HEK293T (cell line): ENCODE results near the gene TAS2R5.
"Not testable (repeated sequence)": the region's sequence is repeated elsewhere in the genome, so short reads cannot be mapped to it uniquely, and the experiment has no call there.

Experiments
- CTCF ChIA-PET: fragments of 350-600 bp; formaldehyde crosslinking; extraction: SDS; loops from one replicate; lab custom pipeline; 2021; ENCODE audit warnings: antibody characterized with exemption, inconsistent platforms; lab: Yijun Ruan, JAX
- POLR2A ChIA-PET: fragments of 350-600 bp; formaldehyde crosslinking; extraction: SDS; loops from one replicate; lab custom pipeline; 2020; ENCODE audit warnings: antibody characterized with exemption, inconsistent platforms; lab: Yijun Ruan, JAX
- DNase-seq: peaks from one replicate; pipeline ENCODE4 v3.0.0; 2012; ENCODE audit warnings: mixed read lengths; ENCODE audit errors: extremely low spot score
- ARNT ChIP-seq: fragments of 450-650 bp; IDR thresholded peaks from 2 replicates; pipeline ENCODE4 v1.6.1; 2017; ENCODE audit warnings: mild to moderate bottlenecking
- BHLHE40 ChIP-seq: fragments of 450-650 bp; IDR thresholded peaks from 2 replicates; pipeline ENCODE4 v1.6.1; 2016; ENCODE audit warnings: mild to moderate bottlenecking, moderate library complexity, borderline replicate concordance
- CTBP1 ChIP-seq: fragments of 450-650 bp; IDR thresholded peaks from 2 replicates; pipeline ENCODE4 v1.6.1; 2016; ENCODE audit warnings: borderline replicate concordance
- ELF4 ChIP-seq: fragments of 450-650 bp; IDR thresholded peaks from 2 replicates; pipeline ENCODE4 v1.6.1; 2017; ENCODE audit warnings: antibody characterized with exemption
- FOXA1 ChIP-seq: fragments of 450-650 bp; IDR thresholded peaks from 2 replicates; pipeline ENCODE4 v1.6.1; 2016; ENCODE audit warnings: mild to moderate bottlenecking
- FOXK2 ChIP-seq: fragments of 450-650 bp; IDR thresholded peaks from 2 replicates; pipeline ENCODE4 v1.6.1; 2016; ENCODE audit warnings: mild to moderate bottlenecking
- FOXM1 ChIP-seq: fragments of 450-650 bp; IDR thresholded peaks from 2 replicates; pipeline ENCODE4 v1.6.1; 2017; ENCODE audit warnings: mild to moderate bottlenecking, borderline replicate concordance
- HDGF ChIP-seq: fragments of 450-650 bp; IDR thresholded peaks from 2 replicates; pipeline ENCODE4 v1.6.1; 2017; ENCODE audit warnings: antibody characterized with exemption, borderline replicate concordance
- L3MBTL2 ChIP-seq: fragments of 450-650 bp; conservative IDR thresholded peaks from 2 replicates; pipeline ENCODE4 v1.6.1; 2016; ENCODE audit warnings: mild to moderate bottlenecking
- LEF1 ChIP-seq: fragments of 450-650 bp; IDR thresholded peaks from 2 replicates; pipeline ENCODE4 v1.6.1; 2017; ENCODE audit warnings: mild to moderate bottlenecking, borderline replicate concordance
- NFRKB ChIP-seq: fragments of 450-650 bp; IDR thresholded peaks from 2 replicates; pipeline ENCODE4 v1.6.1; 2016; ENCODE audit warnings: mild to moderate bottlenecking, moderate library complexity
- SP1 ChIP-seq: fragments of 450-650 bp; IDR thresholded peaks from 2 replicates; pipeline ENCODE4 v1.6.1; 2017
- SUZ12 ChIP-seq: fragments of 450-650 bp; IDR thresholded peaks from 2 replicates; pipeline ENCODE4 v1.6.1; 2016; ENCODE audit warnings: mild to moderate bottlenecking
- TARDBP ChIP-seq: fragments of 450-650 bp; IDR thresholded peaks from 2 replicates; pipeline ENCODE4 v1.6.1; 2016
- ZNF384 ChIP-seq: fragments of 450-650 bp; IDR thresholded peaks from 2 replicates; pipeline ENCODE4 v1.6.1; 2016
- TF ChIP-seq, protein P1 (sequence below): fragments of 450-650 bp; IDR thresholded peaks from 2 replicates; pipeline ENCODE4 v1.6.1; 2016

Gene TAS2R5, protein sequence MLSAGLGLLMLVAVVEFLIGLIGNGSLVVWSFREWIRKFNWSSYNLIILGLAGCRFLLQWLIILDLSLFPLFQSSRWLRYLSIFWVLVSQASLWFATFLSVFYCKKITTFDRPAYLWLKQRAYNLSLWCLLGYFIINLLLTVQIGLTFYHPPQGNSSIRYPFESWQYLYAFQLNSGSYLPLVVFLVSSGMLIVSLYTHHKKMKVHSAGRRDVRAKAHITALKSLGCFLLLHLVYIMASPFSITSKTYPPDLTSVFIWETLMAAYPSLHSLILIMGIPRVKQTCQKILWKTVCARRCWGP

GRCh38 chr7:141789917-141790316 lies at the start of gene TAS2R5:
Gene TAS2R5, plus strand, starts transcription at chr7:141790217. Its CDS starts 145 bp downstream, at chr7:141790362.
- ChIA-PET CTCF (no interaction called here), POLR2A (no interaction called here)
- TF ChIP-seq SUZ12, result no peak
- no peak for TF ChIP-seq ZNF384
- TF ChIP-seq HDGF, result no peak
- no peak for TF ChIP-seq CTBP1
- no peak for TF ChIP-seq FOXA1
- TF ChIP-seq L3MBTL2, result no peak
- no peak for TF ChIP-seq BHLHE40
- TF ChIP-seq NFRKB, result no peak
- TF ChIP-seq, protein P1, sequence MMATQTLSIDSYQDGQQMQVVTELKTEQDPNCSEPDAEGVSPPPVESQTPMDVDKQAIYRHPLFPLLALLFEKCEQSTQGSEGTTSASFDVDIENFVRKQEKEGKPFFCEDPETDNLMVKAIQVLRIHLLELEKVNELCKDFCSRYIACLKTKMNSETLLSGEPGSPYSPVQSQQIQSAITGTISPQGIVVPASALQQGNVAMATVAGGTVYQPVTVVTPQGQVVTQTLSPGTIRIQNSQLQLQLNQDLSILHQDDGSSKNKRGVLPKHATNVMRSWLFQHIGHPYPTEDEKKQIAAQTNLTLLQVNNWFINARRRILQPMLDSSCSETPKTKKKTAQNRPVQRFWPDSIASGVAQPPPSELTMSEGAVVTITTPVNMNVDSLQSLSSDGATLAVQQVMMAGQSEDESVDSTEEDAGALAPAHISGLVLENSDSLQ, result no peak
- no peak for TF ChIP-seq TARDBP
- TF ChIP-seq ELF4, result no peak
- no peak for TF ChIP-seq ARNT
- TF ChIP-seq LEF1, result no peak
- TF ChIP-seq FOXM1, result no peak
- no peak for TF ChIP-seq SP1
- TF ChIP-seq FOXK2, result no peak
- no peak for DNase-seq

GRCh38 chr7:141742229-141742628 lies 47.8 kb upstream of the TAS2R5 start:
- ChIA-PET POLR2A (no interaction called here), CTCF (interaction anchor here (0.6 kb wide), 1 partner anchor 685 kb away, joined by 4 read pairs; no protein-coding TSS in a partner anchor)
- no peak for DNase-seq
- TF ChIP-seq FOXM1 (no peak), SUZ12 (no peak), L3MBTL2 (no peak), SP1 (no peak), LEF1 (no peak), ARNT (no peak)

GRCh38 chr7:141744131-141744530 lies 45.9 kb upstream of the TAS2R5 start:
- TF ChIP-seq ZNF384, result no peak
- no peak for TF ChIP-seq FOXK2
- no peak for TF ChIP-seq LEF1
- TF ChIP-seq, protein P1, result no peak
- TF ChIP-seq CTBP1, result no peak
- TF ChIP-seq SP1, result no peak
- TF ChIP-seq FOXA1, result no peak
- no peak for TF ChIP-seq L3MBTL2
- TF ChIP-seq FOXM1, result no peak
- TF ChIP-seq SUZ12, result no peak
- TF ChIP-seq HDGF, result no peak
- TF ChIP-seq TARDBP, result no peak
- TF ChIP-seq ARNT, result no peak
- TF ChIP-seq NFRKB, result no peak
- TF ChIP-seq BHLHE40, result no peak
- TF ChIP-seq ELF4, result no peak
- ChIA-PET POLR2A (no interaction called here), CTCF (no interaction called here)
- DNase-seq, result no peak

- POLR2A ChIA-PET, result no interaction called here
- CTCF ChIA-PET, result no interaction called here
- TF ChIP-seq ZNF384 (no peak), TARDBP (no peak), LEF1 (no peak), SUZ12 (no peak), ARNT (no peak), NFRKB (no peak), FOXK2 (no peak), BHLHE40 (no peak), FOXM1 (no peak), HDGF (no peak), CTBP1 (no peak), L3MBTL2 (no peak), SP1 (no peak), ELF4 (no peak), FOXA1 (no peak)
- TF ChIP-seq, protein P1, result no peak
- no peak for DNase-seq
These were observed 41.6 kb upstream of the TAS2R5 start for GRCh38 chr7:141748396-141748795.

GRCh38 chr7:141751904-141752303 lies 38.1 kb upstream of the TAS2R5 start:
- POLR2A ChIA-PET, DNase-seq, CTCF ChIA-PET: not testable (repeated sequence)

GRCh38 chr7:141752634-141753033 lies 37.4 kb upstream of the TAS2R5 start:
- DNase-seq, result peak; percentile 27
- ChIA-PET POLR2A (no interaction called here), CTCF (no interaction called here)
- TF ChIP-seq BHLHE40, result no peak
- no peak for TF ChIP-seq NFRKB
- TF ChIP-seq ELF4, result no peak
- no peak for TF ChIP-seq SUZ12
- TF ChIP-seq HDGF, result no peak
- TF ChIP-seq, protein P1, result no peak
- TF ChIP-seq L3MBTL2, result no peak
- no peak for TF ChIP-seq ZNF384
- TF ChIP-seq FOXA1, result no peak
- no peak for TF ChIP-seq ARNT
- TF ChIP-seq LEF1, result no peak
- no peak for TF ChIP-seq FOXK2
- no peak for TF ChIP-seq FOXM1
- no peak for TF ChIP-seq SP1
- no peak for TF ChIP-seq TARDBP
